PC-3 (cell line): Measurements from ENCODE around the gene PXMP4. TPM values are rescaled to one million over a fixed set of nuclear protein-coding genes. Genes with fewer than 3 reads are reported as not detected.

ENCODE experiments used
- ATAC-seq: fragments of 200-7000 bp; cut with Tn5 transposase; 2 replicates; pipeline ENCODE4 v1.9.1; 2020; ENCODE audit warnings: mild to moderate bottlenecking, moderate library complexity
- BruUV-seq: library from RNA; stranded (reverse); fragments of 400-500 nt; replicated peaks from 2 replicates; lab custom pipeline; 2021; lab: Mats Ljungman, UMichigan
- CTCF ChIA-PET: fragments of 300-600 bp; sonication (Branson Sonifier 250); formaldehyde crosslinking; loops from one replicate; lab custom pipeline; 2022; ENCODE audit warnings: antibody characterized with exemption; lab: Charles Lee
- POLR2A ChIA-PET: fragments of 300-600 bp; sonication (Branson Sonifier 250); formaldehyde crosslinking; loops from one replicate; lab custom pipeline; 2022; ENCODE audit warnings: antibody characterized with exemption; ENCODE audit not compliant: unreplicated experiment; lab: Charles Lee
- DNase-seq: peaks from one replicate; pipeline ENCODE4 v3.0.0-alpha.2; 2015
- H2AFZ ChIP-seq: fragments of 300-600 bp; sonication (generic); 2 replicates; pipeline ENCODE4 v1.6.0; 2016; ENCODE audit warnings: antibody characterized with exemption, low read length
- H3F3A ChIP-seq: fragments of 300-600 bp; sonication (generic); one replicate; pipeline ENCODE4 v1.6.0; 2017; ENCODE audit warnings: antibody characterized with exemption, low read length, control low read depth, mild to moderate bottlenecking; ENCODE audit not compliant: unreplicated experiment
- H3K27ac ChIP-seq: fragments of 300-600 bp; sonication (generic); 2 replicates; pipeline ENCODE4 v1.5.1; 2016; ENCODE audit warnings: mild to moderate bottlenecking, low read length
- H3K27me3 ChIP-seq: fragments of 300-600 bp; sonication (generic); 2 replicates; pipeline ENCODE4 v1.6.1; 2016; ENCODE audit warnings: low read length, mixed read lengths
- H3K36me3 ChIP-seq: fragments of 300-600 bp; sonication (generic); 2 replicates; pipeline ENCODE4 v1.6.1; 2016; ENCODE audit warnings: low read depth, mixed run types, low read length, mixed read lengths
- H3K4me1 ChIP-seq: fragments of 300-600 bp; sonication (generic); 2 replicates; pipeline ENCODE4 v1.5.1; 2016; ENCODE audit warnings: low read length; ENCODE audit not compliant: insufficient read depth
- H3K4me2 ChIP-seq: fragments of 300-600 bp; sonication (generic); 2 replicates; pipeline ENCODE4 v1.6.0; 2016; ENCODE audit warnings: low read length
- H3K4me3 ChIP-seq: fragments of 300-600 bp; sonication (generic); 2 replicates; pipeline ENCODE4 v1.5.1; 2016; ENCODE audit warnings: mild to moderate bottlenecking, low read length, mixed read lengths
- H3K79me2 ChIP-seq: fragments of 300-600 bp; sonication (generic); 2 replicates; pipeline ENCODE4 v1.6.1; 2017; ENCODE audit warnings: low read length, mixed read lengths
- H3K9ac ChIP-seq: fragments of 300-600 bp; sonication (generic); 2 replicates; pipeline ENCODE4 v1.6.0; 2016; ENCODE audit warnings: mild to moderate bottlenecking, low read length
- H3K9me2 ChIP-seq: fragments of 300-600 bp; sonication (generic); replicated peaks from 2 replicates; pipeline ENCODE4 v1.6.1; 2016; ENCODE audit warnings: mixed run types, low read length, mixed read lengths
- H3K9me3 ChIP-seq: fragments of 300-600 bp; sonication (generic); 2 replicates; pipeline ENCODE4 v1.6.1; 2016; ENCODE audit warnings: low read length, mixed read lengths
- H4K20me1 ChIP-seq: fragments of 300-600 bp; sonication (generic); 2 replicates; pipeline ENCODE4 v1.6.1; 2016; ENCODE audit warnings: low read length, mixed read lengths
- CTCF ChIP-seq: fragments of 300-600 bp; sonication (generic); conservative IDR thresholded peaks from 2 replicates; pipeline ENCODE4 v1.5.1; 2017; ENCODE audit warnings: antibody characterized with exemption, low read depth, mild to moderate bottlenecking, low read length
- EZH2 ChIP-seq: fragments of 300-600 bp; sonication (generic); IDR thresholded peaks from one replicate; pipeline ENCODE4 v1.6.1; 2017; ENCODE audit warnings: antibody characterized with exemption, mild to moderate bottlenecking, low read length; ENCODE audit not compliant: unreplicated experiment
- EZH2phosphoT487 ChIP-seq: fragments of 300-600 bp; sonication (generic); IDR thresholded peaks from 2 replicates; pipeline ENCODE4 v1.6.1; 2018; ENCODE audit warnings: mild to moderate bottlenecking, antibody characterized with exemption, low read length, borderline replicate concordance
- intact Hi-C: fragments of 100-400 bp; cut with micrococcal nuclease; formaldehyde crosslinking; loops from 2 replicates; pipeline ENCODE4 v1.9.0; 2023
- total RNA-seq: library from RNA; depleted of rRNA; stranded (reverse); fragments of >200 nt; gene quantifications from 2 replicates; pipeline ENCODE4 v1.2.3, GENCODE V29; 2014

Gene PXMP4
- total RNA-seq, 1 experiment from 2014 or later = not detected

GRCh38 chr20:33697129-33697528 is 23.0 kb downstream of the PXMP4 start:
- Histone ChIP-seq H3K9me3 (no peaks in the 10 kb centered on the region), H3K27me3 (no peaks in the 10 kb centered on the region), H3K4me1 (no peaks in the 10 kb centered on the region), H3K27ac (no peak overlapping the region), H3K36me3 (no peaks in the 10 kb centered on the region), H3F3A (no peaks in the 10 kb centered on the region), H2AFZ (no peak overlapping the region), H3K79me2 (no peaks in the 10 kb centered on the region), H4K20me1 (no peaks in the 10 kb centered on the region), H3K4me3 (no peak overlapping the region), H3K9me2 (no peaks in the 10 kb centered on the region), H3K9ac (no peak overlapping the region), H3K4me2 (no peak overlapping the region)
- ChIA-PET CTCF (no interaction called here), POLR2A (no interaction called here)
- DNase-seq = no peak
- BruUV-seq = no TSS peak
- intact Hi-C loops = no loop called here
- TF ChIP-seq CTCF (no peak), EZH2 (no peak), EZH2phosphoT487 (no peak)
- no peak for ATAC-seq

- H3K4me1 ChIP-seq = no peaks in the 10 kb centered on the region
- BruUV-seq = no TSS peak
- no peak overlapping the region for H3K4me2 ChIP-seq
- H2AFZ ChIP-seq = no peak overlapping the region
- no peak overlapping the region for H3K27ac ChIP-seq
- no peaks in the 10 kb centered on the region for H3K79me2 ChIP-seq
- H3K27me3 ChIP-seq = no peaks in the 10 kb centered on the region
- H3K9ac ChIP-seq = no peak overlapping the region
- DNase-seq (no peak), ATAC-seq (no peak)
- no peaks in the 10 kb centered on the region for H3K36me3 ChIP-seq
- no peaks in the 10 kb centered on the region for H3F3A ChIP-seq
- no peaks in the 10 kb centered on the region for H3K9me3 ChIP-seq
- no peaks in the 10 kb centered on the region for H3K9me2 ChIP-seq
- CTCF ChIA-PET = no interaction called here
- H3K4me3 ChIP-seq = no peak overlapping the region
- TF ChIP-seq EZH2phosphoT487 (no peak), EZH2 (no peak), CTCF (no peak)
- H4K20me1 ChIP-seq = no peaks in the 10 kb centered on the region
- intact Hi-C loops = no loop called here
- POLR2A ChIA-PET = no interaction called here
Measured at GRCh38 chr20:33696448-33696847, 23.7 kb downstream of the PXMP4 start.

- POLR2A ChIA-PET = interaction anchor here (0.6 kb wide), 1 partner anchor 414 kb away, joined by 5 read pairs; no protein-coding TSS in a partner anchor
- H3K79me2 ChIP-seq = no peaks in the 10 kb centered on the region
- no peaks in the 10 kb centered on the region for H3K36me3 ChIP-seq
- no peaks in the 10 kb centered on the region for H3F3A ChIP-seq
- no peaks in the 10 kb centered on the region for H3K4me1 ChIP-seq
- no peaks in the 10 kb centered on the region for H3K9me2 ChIP-seq
- H2AFZ ChIP-seq = no peak overlapping the region
- H3K27me3 ChIP-seq = no peaks in the 10 kb centered on the region
- ATAC-seq (no peak), DNase-seq (no peak)
- H3K4me2 ChIP-seq = no peak overlapping the region
- intact Hi-C loops = no loop called here
- no peak overlapping the region for H3K9ac ChIP-seq
- BruUV-seq = no TSS peak
- no peaks in the 10 kb centered on the region for H3K9me3 ChIP-seq
- TF ChIP-seq CTCF (no peak), EZH2phosphoT487 (no peak), EZH2 (no peak)
- CTCF ChIA-PET = no interaction called here
- no peak overlapping the region for H3K27ac ChIP-seq
- H4K20me1 ChIP-seq = no peaks in the 10 kb centered on the region
- H3K4me3 ChIP-seq = no peak overlapping the region
Measured at GRCh38 chr20:33694639-33695012, 25.5 kb downstream of the PXMP4 start.
